ENCODE data around the gene C2CD3.

- TF ChIP-seq EZH2 (IDR thresholded peaks at IDR 0.05; ENCODE audit: insufficient read depth, low read length) (no peak), CTCF (IDR thresholded peaks at IDR 0.05; ENCODE audit: insufficient read depth, low read depth, low read length) (no peak)
Observed at GRCh38 chr11:74014880-74015279, 155.9 kb downstream of the C2CD3 start.

Measured in astrocyte (in vitro differentiated cells and primary cell).